ENCODE data around the gene P2RX5.

The P2RX5 gene

DNA sequence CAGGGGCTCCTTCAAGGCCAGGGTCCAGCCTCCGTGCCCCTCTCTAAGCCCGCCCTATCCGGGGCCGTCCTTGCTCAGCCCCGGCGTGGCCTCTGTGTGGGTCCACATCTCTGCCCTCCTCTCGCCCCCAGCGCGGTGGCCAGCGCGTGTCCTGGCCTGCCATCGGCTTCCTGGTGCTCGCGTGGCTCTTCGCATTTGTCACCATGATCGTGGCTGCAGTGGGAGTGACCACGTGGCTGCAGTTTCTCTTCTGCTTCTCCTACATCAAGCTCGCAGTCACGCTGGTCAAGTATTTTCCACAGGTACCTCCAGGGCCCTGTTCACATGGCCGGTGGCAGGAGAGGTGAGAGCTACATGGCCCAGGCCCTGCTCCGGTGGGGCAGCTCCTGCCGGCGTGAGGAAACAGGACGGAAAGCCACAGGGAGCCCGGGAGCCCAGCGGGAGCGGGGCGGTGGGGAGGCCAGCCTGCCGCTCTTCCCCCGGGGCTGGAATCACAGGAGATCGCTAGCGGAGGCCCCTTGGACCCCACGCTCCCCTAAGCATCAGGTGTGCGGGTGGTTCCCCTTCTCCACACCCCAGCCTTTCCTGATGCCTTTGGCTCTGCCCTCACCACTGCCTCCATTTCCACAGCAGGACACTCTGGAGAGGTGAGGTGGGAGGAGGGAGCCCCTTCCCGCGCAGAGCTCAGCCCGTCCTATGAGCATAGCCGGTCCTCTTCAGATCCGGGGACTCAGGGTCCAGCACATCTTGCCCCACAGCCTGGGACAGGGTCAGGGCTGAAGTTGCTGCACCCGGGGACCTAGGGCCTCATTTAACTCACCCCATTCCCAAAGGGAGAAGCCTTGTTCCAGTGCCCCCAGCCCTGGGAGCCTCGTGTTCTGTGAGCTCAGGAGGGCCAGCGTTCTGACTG lies 37.8 kb downstream of the P2RX5 start:
- TF ChIP-seq MAX (IDR thresholded peaks at IDR 0.05) (no peak), EGR1 (IDR thresholded peaks at IDR 0.05) (no peak), EP300 (IDR thresholded peaks at IDR 0.05; ENCODE audit: borderline replicate concordance) (no peak), FOXM1 (IDR thresholded peaks at IDR 0.05; ENCODE audit: borderline replicate concordance, low read depth) (no peak), RAD21 (IDR thresholded peaks at IDR 0.05; ENCODE audit: low read depth) (no peak), USF1 (IDR thresholded peaks at IDR 0.05) (no peak), YY1 (IDR thresholded peaks at IDR 0.05; ENCODE audit: low read depth) (no peak), ZBTB7A (IDR thresholded peaks at IDR 0.05; ENCODE audit: low read depth) (no peak), NFIC (IDR thresholded peaks at IDR 0.05) (no peak), CREB1 (IDR thresholded peaks at IDR 0.05; ENCODE audit: low read depth) (no peak), CEBPB (IDR thresholded peaks at IDR 0.05) (no peak), TAF1 (IDR thresholded peaks at IDR 0.05; ENCODE audit: low read depth) (no peak), TCF12 (IDR thresholded peaks at IDR 0.05; ENCODE audit: low read depth) (no peak), TEAD4 (IDR thresholded peaks at IDR 0.05) (no peak)
- TF ChIP-seq, protein P1, sequence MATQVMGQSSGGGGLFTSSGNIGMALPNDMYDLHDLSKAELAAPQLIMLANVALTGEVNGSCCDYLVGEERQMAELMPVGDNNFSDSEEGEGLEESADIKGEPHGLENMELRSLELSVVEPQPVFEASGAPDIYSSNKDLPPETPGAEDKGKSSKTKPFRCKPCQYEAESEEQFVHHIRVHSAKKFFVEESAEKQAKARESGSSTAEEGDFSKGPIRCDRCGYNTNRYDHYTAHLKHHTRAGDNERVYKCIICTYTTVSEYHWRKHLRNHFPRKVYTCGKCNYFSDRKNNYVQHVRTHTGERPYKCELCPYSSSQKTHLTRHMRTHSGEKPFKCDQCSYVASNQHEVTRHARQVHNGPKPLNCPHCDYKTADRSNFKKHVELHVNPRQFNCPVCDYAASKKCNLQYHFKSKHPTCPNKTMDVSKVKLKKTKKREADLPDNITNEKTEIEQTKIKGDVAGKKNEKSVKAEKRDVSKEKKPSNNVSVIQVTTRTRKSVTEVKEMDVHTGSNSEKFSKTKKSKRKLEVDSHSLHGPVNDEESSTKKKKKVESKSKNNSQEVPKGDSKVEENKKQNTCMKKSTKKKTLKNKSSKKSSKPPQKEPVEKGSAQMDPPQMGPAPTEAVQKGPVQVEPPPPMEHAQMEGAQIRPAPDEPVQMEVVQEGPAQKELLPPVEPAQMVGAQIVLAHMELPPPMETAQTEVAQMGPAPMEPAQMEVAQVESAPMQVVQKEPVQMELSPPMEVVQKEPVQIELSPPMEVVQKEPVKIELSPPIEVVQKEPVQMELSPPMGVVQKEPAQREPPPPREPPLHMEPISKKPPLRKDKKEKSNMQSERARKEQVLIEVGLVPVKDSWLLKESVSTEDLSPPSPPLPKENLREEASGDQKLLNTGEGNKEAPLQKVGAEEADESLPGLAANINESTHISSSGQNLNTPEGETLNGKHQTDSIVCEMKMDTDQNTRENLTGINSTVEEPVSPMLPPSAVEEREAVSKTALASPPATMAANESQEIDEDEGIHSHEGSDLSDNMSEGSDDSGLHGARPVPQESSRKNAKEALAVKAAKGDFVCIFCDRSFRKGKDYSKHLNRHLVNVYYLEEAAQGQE (IDR thresholded peaks at IDR 0.05; ENCODE audit: low read depth): no peak

DNA sequence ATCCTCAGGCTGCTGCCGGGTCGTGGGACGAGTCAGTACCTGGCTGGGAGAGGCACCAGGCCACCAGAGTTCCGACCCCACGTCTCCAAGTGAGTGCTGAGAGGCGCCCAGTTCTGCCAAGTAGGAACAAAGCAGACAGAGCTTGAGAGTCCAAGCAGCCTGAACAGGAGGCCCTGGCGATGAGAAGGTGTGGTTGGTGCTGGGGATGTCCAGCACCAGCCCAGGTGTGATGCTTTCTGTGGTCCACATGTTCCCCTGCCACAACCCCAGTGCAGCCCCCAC lies 38.4 kb downstream of the P2RX5 start:
- TF ChIP-seq TAF1 (IDR thresholded peaks at IDR 0.05; ENCODE audit: low read depth) (no peak), MAX (IDR thresholded peaks at IDR 0.05) (no peak), EGR1 (IDR thresholded peaks at IDR 0.05) (no peak), USF1 (IDR thresholded peaks at IDR 0.05) (no peak), FOXM1 (IDR thresholded peaks at IDR 0.05; ENCODE audit: borderline replicate concordance, low read depth) (no peak), NFIC (IDR thresholded peaks at IDR 0.05) (no peak), EP300 (IDR thresholded peaks at IDR 0.05; ENCODE audit: borderline replicate concordance) (no peak), RAD21 (IDR thresholded peaks at IDR 0.05; ENCODE audit: low read depth) (no peak), ZBTB7A (IDR thresholded peaks at IDR 0.05; ENCODE audit: low read depth) (no peak), CREB1 (IDR thresholded peaks at IDR 0.05; ENCODE audit: low read depth) (no peak), YY1 (IDR thresholded peaks at IDR 0.05; ENCODE audit: low read depth) (no peak), TEAD4 (IDR thresholded peaks at IDR 0.05) (no peak), CEBPB (IDR thresholded peaks at IDR 0.05) (no peak), TCF12 (IDR thresholded peaks at IDR 0.05; ENCODE audit: low read depth) (no peak)
- TF ChIP-seq, protein P1 (IDR thresholded peaks at IDR 0.05; ENCODE audit: low read depth): no peak

- no peak for TF ChIP-seq CEBPB (IDR thresholded peaks at IDR 0.05)
- no peak for TF ChIP-seq EP300 (IDR thresholded peaks at IDR 0.05; ENCODE audit: borderline replicate concordance)
- no peak for TF ChIP-seq CREB1 (IDR thresholded peaks at IDR 0.05; ENCODE audit: low read depth)
- no peak for TF ChIP-seq ZBTB7A (IDR thresholded peaks at IDR 0.05; ENCODE audit: low read depth)
- TF ChIP-seq TCF12 (IDR thresholded peaks at IDR 0.05; ENCODE audit: low read depth): no peak
These were observed 39.0 kb downstream of the P2RX5 start for GRCh38 chr17:3656755-3657587.

- TF ChIP-seq CREB1 (IDR thresholded peaks at IDR 0.05; ENCODE audit: low read depth) (no peak), FOXM1 (IDR thresholded peaks at IDR 0.05; ENCODE audit: borderline replicate concordance, low read depth) (no peak), YY1 (IDR thresholded peaks at IDR 0.05; ENCODE audit: low read depth) (no peak), CEBPB (IDR thresholded peaks at IDR 0.05) (no peak), TEAD4 (IDR thresholded peaks at IDR 0.05) (no peak), NFIC (IDR thresholded peaks at IDR 0.05) (no peak), USF1 (IDR thresholded peaks at IDR 0.05) (no peak), TAF1 (IDR thresholded peaks at IDR 0.05; ENCODE audit: low read depth) (no peak), TCF12 (IDR thresholded peaks at IDR 0.05; ENCODE audit: low read depth) (no peak)
These were observed 39.6 kb downstream of the P2RX5 start for GRCh38 chr17:3656353-3656752.
